ENCODE results near the gene NDUFB6.
A peak's percentile ranks its signal among the peaks of the same experiment; 100 is the strongest.
"Not testable (repeated sequence)": the region's sequence is repeated elsewhere in the genome, so short reads cannot be mapped to it uniquely, and the experiment has no call there.

Gene NDUFB6
- 15.7 to 19.5 reads per million in 2 donors for total RNA-seq

GRCh38 chr9:32572900-32573523 lies at the start of gene NDUFB6:
Gene NDUFB6, minus strand, starts transcription at chr9:32573159. Its CDS starts 99 bp downstream, at chr9:32573060.
- peak; percentile 91 for DNase-seq

- DNase-seq: no peak
These were observed 45.3 kb upstream of the NDUFB6 start for GRCh38 chr9:32618261-32618660.

GRCh38 chr9:32606811-32607210 lies 33.9 kb upstream of the NDUFB6 start:
- DNase-seq: no peak

- no peak for DNase-seq
These were observed 31.2 kb upstream of the NDUFB6 start for GRCh38 chr9:32603914-32604852.

- DNase-seq: not testable (repeated sequence)
These were observed 26.1 kb upstream of the NDUFB6 start for GRCh38 chr9:32599021-32599420.

GRCh38 chr9:32596936-32597335 lies 24.0 kb upstream of the NDUFB6 start:
- no peak for DNase-seq

- DNase-seq: no peak
These were observed 23.3 kb upstream of the NDUFB6 start for GRCh38 chr9:32596096-32596865.

GRCh38 chr9:32590898-32591297 lies 17.9 kb upstream of the NDUFB6 start:
- no peak for DNase-seq

- no peak for DNase-seq
These were observed 17.5 kb upstream of the NDUFB6 start for GRCh38 chr9:32590476-32590875.

GRCh38 chr9:32589083-32589723 lies 16.2 kb upstream of the NDUFB6 start:
- no peak for DNase-seq

- DNase-seq: no peak
These were observed 14.9 kb upstream of the NDUFB6 start for GRCh38 chr9:32587901-32588300.

- DNase-seq: no peak
These were observed 11.8 kb upstream of the NDUFB6 start for GRCh38 chr9:32584784-32585183.

- no peak for DNase-seq
These were observed 8.7 kb upstream of the NDUFB6 start for GRCh38 chr9:32581512-32582143.

- no peak for DNase-seq
These were observed 7.8 kb upstream of the NDUFB6 start for GRCh38 chr9:32580631-32581300.

GRCh38 chr9:32579706-32580331 lies 6.9 kb upstream of the NDUFB6 start:
- no peak for DNase-seq

GRCh38 chr9:32578976-32579375 lies 6.0 kb upstream of the NDUFB6 start:
- DNase-seq: no peak

- no peak for DNase-seq
These were observed 4.4 kb upstream of the NDUFB6 start for GRCh38 chr9:32577316-32577715.

GRCh38 chr9:32574858-32575257 lies 1.9 kb upstream of the NDUFB6 start:
- no peak for DNase-seq

- no peak for DNase-seq
These were observed 862 bp upstream of the NDUFB6 start for GRCh38 chr9:32573821-32574220.

GRCh38 chr9:32571969-32572899 lies 725 bp downstream of the NDUFB6 start:
- no peak for DNase-seq

Measured in activated gamma-delta T cell (primary cell).